COR-L47 (cell line): Measurements from ENCODE around the gene WDHD1.
"Not testable (repeated sequence)": the region's sequence is repeated elsewhere in the genome, so short reads cannot be mapped to it uniquely, and the experiment has no call there.

Experiments used
- DNase-seq: peaks from one replicate; lab custom pipeline; 2025; lab: John Stamatoyannopoulos, UW

The WDHD1 gene

DNA sequence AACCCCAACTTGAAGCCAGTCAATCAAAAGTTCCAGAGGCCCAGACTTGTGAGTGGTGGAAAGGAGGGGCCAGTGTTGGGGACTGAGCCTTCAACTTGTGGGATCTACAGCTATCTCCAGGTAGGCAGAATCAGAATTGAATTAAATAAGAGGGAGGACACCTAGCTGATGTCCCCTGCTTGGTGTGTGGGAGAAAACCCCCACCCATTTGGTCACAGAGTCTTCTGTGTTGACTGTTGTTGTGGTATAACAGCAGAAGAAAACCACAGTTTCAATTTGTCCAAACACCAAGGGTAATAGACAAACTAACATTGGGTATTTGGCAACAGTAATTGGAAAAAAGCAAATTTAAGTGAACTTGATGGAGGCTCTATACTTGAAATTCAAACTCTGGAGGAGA, 120.8 kb downstream of the WDHD1 start:
- DNase-seq = no peak

DNA sequence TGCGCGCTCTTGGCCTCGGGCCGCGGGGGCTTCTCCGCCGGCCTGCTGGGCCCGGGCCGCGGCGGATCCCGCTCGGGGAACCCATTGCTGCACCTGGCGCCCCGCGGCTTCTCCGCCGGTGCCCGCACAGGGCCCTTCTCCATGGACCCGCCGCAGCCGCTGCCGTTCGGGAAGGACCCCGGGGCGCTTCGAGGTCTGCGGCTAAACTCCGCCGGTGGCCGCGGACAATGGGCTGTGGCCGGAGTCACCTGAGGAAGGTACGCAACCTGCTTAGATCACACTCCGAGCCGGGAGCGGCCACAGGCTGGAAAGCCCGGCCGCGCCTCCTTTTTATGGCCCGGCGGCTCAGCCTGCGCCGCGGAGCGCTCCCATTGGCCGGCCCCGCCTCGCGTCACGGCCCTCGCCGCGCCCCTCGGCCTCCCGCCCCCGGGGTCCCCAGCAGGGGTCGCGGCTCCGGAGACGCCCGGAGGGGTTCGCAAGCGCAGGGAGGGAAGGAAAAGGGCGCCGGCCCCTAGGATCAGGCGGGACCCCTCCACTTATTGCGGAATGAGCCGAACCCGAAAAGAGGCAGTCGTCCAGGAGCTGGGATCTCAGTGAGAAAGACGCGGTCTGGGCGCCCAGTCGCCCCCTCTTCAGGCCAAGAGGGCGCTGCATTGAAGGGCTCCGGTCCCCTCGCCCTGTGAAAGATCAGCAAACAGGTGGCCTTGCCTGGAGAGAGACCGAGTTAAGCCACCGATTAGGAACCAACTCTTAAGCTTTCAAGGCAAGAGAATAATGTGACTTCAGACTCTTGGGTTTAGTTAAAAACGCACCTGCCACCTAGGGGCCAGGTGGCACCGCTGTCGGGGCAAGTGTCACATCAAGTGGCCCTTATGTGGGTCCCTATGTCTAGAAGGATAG, 124.1 kb downstream of the WDHD1 start, which contains the start of gene GCH1:
GCH1 (minus strand) TSS at position 306 of the 900 bp plus-strand sequence; CDS start at position 143, 163 bp downstream.
- peak; percentile 82 for DNase-seq

DNA sequence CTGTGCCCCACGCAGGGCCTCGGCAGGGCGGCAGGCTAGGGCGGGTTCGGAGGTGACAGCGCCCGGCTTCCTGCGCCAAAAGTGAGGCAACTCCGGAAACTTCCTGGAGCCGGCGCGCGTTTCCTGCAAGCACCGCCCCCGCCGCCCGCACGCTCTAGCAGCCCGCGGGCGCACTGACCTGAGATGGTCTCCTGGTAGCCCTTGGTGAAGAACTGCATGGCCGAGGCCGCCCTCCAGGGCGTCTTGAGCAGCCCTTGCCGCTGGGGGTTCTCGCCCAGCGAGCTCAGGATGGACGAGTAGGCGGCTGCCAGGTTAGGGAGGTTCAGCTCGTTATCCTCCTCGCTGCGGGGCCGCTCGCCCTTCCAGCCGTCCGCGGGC, 124.8 kb downstream of the WDHD1 start:
- DNase-seq = peak; percentile 62

DNA sequence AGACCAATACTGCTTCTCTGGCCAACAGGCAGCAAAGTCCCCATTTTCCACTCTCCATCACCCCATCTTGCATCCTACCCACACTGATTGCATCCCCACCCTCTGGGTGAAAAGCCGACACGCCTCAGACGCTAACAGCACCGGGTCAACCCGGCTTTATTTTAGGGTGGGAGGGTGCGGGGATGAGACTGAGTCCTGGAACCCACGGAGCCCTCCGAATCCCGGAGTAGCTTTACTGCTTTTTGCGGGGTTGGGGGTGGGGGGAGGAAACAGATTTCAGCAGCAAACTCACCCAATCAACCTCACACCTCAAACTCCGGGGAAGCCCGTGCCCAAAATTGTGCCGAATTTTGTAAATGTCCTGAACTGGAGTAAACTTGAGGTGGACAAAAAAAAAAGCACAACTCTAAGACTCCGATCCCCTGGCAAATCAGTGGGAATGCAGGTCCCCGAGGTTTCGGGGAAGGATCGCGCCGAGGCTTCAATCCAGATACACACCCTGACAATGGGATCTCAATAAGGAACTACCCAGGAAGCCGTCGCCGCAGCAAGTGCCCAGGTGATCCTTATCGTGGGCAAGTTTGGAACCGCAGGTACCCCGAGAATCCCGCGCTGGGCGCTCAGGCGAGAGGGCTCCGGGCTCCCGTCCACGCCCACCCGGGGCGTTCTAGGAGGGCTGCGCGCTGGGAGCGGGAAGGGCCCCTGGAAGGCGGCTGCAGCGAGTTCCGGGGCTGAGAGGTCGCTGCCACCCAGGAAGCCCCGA, 125.3 kb downstream of the WDHD1 start:
- DNase-seq = peak; percentile 62

DNA sequence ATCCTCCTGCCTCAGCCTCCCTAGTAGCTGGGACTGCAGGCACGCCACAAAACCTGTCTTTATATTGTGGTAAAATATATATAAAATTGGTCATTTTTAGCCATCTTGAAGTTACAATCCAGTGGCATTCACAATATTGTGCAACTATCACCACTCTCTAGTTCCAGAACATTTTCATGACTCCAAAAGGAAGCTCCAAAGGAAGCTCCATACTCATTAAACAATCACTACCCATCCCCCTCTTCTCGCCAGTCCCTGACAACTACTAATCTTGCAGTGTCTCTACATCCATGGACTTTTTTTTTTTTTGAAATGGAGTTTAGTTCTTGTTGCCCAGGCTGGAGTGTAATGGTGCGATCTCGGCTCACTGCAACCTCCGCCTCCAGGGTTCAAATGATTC, 127.3 kb downstream of the WDHD1 start:
- no peak for DNase-seq

DNA sequence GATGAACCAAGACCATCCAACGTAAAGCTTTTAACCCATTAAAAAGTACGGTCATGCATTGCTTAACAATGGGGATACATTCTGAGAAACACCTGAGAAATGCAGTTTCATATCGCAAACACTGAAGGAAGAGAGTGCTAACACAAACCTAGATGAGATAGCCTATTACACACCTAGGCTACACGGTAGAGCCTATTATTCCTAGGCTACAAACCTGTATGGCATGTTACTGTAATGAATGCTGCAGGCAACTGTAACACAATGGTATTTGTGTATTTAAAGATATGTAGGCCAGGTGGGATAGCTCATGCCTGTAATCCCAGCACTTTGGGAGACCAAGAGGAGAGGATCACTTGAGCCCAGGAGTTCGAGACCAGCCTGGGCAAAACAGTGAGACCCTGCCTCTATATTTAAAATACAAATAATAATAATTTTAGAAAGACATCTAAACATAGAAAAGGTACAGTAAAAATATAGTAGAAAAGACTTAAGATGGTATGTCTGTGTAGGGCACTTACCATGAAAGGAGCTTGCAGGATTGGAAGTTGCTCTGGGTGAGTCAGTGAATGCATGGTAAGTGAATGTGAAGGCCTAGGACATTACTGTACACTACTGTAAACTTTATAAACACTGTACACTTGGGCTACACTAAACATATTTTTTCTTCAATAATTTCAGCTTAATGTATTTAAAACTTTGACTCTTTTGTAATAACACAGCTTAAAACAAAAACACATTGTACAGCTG, 128.9 kb downstream of the WDHD1 start:
- not testable (repeated sequence) for DNase-seq

DNA sequence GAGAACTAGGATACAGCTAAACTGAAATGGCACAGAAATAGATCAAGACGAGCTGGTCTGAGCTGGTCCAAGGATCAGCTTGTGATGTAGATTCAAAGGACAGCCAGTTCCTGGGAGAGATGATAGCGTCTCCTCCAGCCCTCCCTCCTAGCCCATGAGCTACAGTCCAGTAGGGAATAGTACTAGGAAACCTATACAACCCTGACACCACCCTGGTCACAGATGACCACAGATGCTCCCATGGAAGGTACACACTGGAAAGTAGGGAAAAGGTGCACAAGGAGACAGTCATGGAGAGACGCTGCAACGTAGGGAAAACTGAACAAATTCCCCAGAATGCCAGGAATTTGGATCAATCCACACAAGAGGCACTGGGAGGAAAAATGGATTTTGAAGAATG, 131.2 kb downstream of the WDHD1 start:
- no peak for DNase-seq

- DNase-seq = no peak
These were observed 131.9 kb downstream of the WDHD1 start for GRCh38 chr14:54894995-54895394.

DNA sequence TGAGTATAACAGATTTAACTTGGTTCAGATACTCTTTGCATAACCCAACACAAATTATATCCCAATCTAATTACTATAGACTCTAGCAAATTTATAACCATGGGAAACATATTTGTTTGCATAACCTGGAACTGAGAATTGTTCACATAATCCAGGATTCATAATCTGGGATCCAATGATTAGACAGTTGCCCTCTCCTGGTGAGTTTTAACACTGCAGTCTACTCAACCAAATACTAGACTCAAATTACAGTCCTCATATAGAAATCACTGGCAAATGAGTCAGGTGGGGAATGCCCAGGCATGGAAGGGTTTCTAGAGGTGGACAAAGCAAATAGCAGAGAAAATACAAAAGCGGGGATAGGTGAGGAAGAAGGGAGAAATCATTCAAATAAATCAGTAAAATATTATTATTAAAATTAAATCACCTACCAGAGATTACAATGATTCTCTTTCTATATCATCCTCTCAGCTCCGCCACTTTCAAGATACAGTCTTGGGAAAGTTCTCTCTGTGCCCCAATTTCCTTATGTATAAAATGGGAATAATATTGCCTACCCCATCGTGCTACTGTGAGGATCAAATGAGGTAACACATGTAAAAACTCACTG, 133.6 kb downstream of the WDHD1 start:
- DNase-seq = peak; percentile 46

GRCh38 chr14:54891471-54892245, 135.2 kb downstream of the WDHD1 start:
- DNase-seq = no peak

DNA sequence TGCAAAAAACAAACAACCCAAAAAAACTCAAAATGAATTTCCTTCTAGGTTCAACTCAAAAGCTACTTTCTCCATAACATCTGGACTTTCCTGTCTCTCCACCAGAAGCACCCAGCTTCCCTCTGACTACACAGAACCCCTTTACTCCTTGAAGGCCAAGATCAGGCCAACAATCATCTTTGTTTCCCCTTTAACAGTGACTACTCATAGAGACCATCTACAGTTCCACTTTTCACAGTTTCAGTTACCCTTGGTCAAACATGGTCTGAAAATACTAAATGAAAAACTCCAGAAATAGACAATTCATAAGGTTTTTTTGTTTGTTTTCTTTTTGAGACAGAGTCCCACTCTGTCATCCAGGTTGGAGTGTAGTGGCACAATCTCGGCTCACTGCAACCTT, 136.1 kb downstream of the WDHD1 start:
- DNase-seq = no peak

DNA sequence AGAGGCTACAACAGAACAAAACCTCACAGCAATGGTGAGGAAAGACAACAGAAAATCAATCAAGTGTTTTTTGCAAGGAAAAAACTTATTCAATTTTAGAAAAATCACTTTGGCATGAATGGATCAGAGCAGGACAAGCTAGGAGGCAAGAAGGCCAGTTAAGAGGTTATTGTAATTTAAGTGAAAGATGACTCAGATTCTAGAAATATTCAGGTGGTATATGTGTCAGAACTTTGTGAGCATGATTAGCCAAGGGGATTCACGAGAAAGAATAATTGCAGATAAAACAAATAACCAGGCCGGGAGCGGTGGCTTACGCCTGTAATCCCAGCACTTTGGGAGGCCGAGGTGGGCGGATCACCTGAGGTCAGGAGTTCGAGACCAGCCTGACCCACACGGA, 137.0 kb downstream of the WDHD1 start:
- no peak for DNase-seq
